Stimulated activated CD4-positive, alpha-beta T cell treated with anti-CD3 and anti-CD28 coated beads, Interleukin-15, amount 100 ng/mL, for 1 hour (primary cell): ENCODE measurements around the gene GTF2A1.

Source experiments
- DNase-seq, 2 donors: peaks; one replicate each; pipeline ENCODE4 v3.0.0-alpha.2; 2020; ENCODE audit warnings: low read depth in 1 of 2, low spot score in 1 of 2

The GTF2A1 gene

GRCh38 chr14:81141426-81141825 is 79.3 kb downstream of the GTF2A1 start:
- no peak for DNase-seq

GRCh38 chr14:81138429-81138828 is 82.3 kb downstream of the GTF2A1 start:
- DNase-seq, result no peak

GRCh38 chr14:81137316-81137715 is 83.4 kb downstream of the GTF2A1 start:
- no peak for DNase-seq

- no peak for DNase-seq
Measured at GRCh38 chr14:81133400-81133799, 87.4 kb downstream of the GTF2A1 start.

GRCh38 chr14:81132468-81132867 is 88.3 kb downstream of the GTF2A1 start:
- no peak for DNase-seq

- DNase-seq, result no peak
Measured at GRCh38 chr14:81129242-81129641, 91.5 kb downstream of the GTF2A1 start.

- DNase-seq, result no peak
Measured at GRCh38 chr14:81127785-81128184, 93.0 kb downstream of the GTF2A1 start.

- no peak for DNase-seq
Measured at GRCh38 chr14:81125536-81125935, 95.2 kb downstream of the GTF2A1 start.
